Thymus (tissue), 11 donors: Measurements from ENCODE around the gene ATOH8. TPM values are rescaled to one million over a fixed set of nuclear protein-coding genes. Genes with fewer than 3 reads are reported as not detected.

Experiments
- DNase-seq, 9 donors: peaks; one replicate each; pipeline ENCODE4 v3.0.0-alpha.2; 2013; ENCODE audit warnings: low spot score in 9 of 9, low read depth in 6 of 9, missing footprints in 1 of 9
- H3K27ac ChIP-seq, 2 donors: one replicate each; pipeline ENCODE4 v1.5.1; 2013; ENCODE audit warnings: control low read depth in 1 of 2, low read depth in 1 of 2, low read length in 1 of 2, mild to moderate bottlenecking in 1 of 2, moderate library complexity in 1 of 2
- H3K27me3 ChIP-seq, 2 donors: one replicate each; pipeline ENCODE4 v1.5.1; 2013; ENCODE audit warnings: low read length in 1 of 2; ENCODE audit not compliant: control insufficient read depth in 2 of 2, insufficient read depth in 1 of 2
- H3K36me3 ChIP-seq, 2 donors: one replicate each; pipeline ENCODE4 v1.5.1; 2013; ENCODE audit warnings: low read length in 1 of 2, mild to moderate bottlenecking in 1 of 2, moderate library complexity in 1 of 2; ENCODE audit not compliant: control insufficient read depth in 2 of 2, insufficient read depth in 2 of 2
- H3K4me1 ChIP-seq, 2 donors: one replicate each; pipeline ENCODE4 v1.5.1; 2013; ENCODE audit warnings: low read length in 2 of 2; ENCODE audit not compliant: control insufficient read depth in 2 of 2, insufficient read depth in 2 of 2
- H3K4me3 ChIP-seq, 2 donors: one replicate each; pipeline ENCODE4 v1.5.1; 2013; ENCODE audit warnings: low read length in 2 of 2, control low read depth in 1 of 2, mild to moderate bottlenecking in 1 of 2
- H3K9me3 ChIP-seq, 2 donors: one replicate each; pipeline ENCODE4 v1.5.1; 2013; ENCODE audit warnings: low read length in 1 of 2, mild to moderate bottlenecking in 1 of 2; ENCODE audit not compliant: control insufficient read depth in 2 of 2, insufficient read depth in 1 of 2
- WGBS: extraction: QIAGEN DNeasy Blood & Tissue Kit; methylation state at CpG from one replicate; pipeline ENCODE4 v1.1.7; 2013; 5-methylcytosine and 5-hydroxymethylcytosine counted together
- polyA plus RNA-seq: library from polyadenylated mRNA; stranded (reverse); fragments of 200-250 nt; gene quantifications from one replicate; pipeline ENCODE4 v1.2.3, GENCODE V29; 2013
- total RNA-seq: library from RNA; stranded (reverse); fragments of 120-200 nt; gene quantifications from one replicate; pipeline ENCODE4 v1.2.4, GENCODE V29; 2013
- donor health status: healthy.

ATOH8 gene
- total and polyA plus RNA-seq, 2 donors: 2.0 to 19.1 TPM

- Histone ChIP-seq H3K4me1 (peaks cover 0 to 6% of the 10 kb centered on the region in 2 donors), H3K4me3 (no peak overlapping the region), H3K27ac (no peak overlapping the region), H3K9me3 (no peaks in the 10 kb centered on the region), H3K27me3 (peaks cover 0 to 10% of the 10 kb centered on the region in 2 donors), H3K36me3 (no peaks in the 10 kb centered on the region)
- 87% methylated on average over 2 of the region's 2 CpGs for WGBS
- DNase-seq: no peak
Observed at GRCh38 chr2:85725451-85725850, 28.3 kb upstream of the ATOH8 start.

GRCh38 chr2:85727798-85728197 lies 26.0 kb upstream of the ATOH8 start:
- no peak overlapping the region for H3K4me3 ChIP-seq
- H3K36me3 ChIP-seq: no peaks in the 10 kb centered on the region
- no peak for DNase-seq
- peaks cover 0 to 11% of the 10 kb centered on the region in 2 donors for H3K4me1 ChIP-seq
- no peak overlapping the region for H3K27ac ChIP-seq
- H3K9me3 ChIP-seq: no peaks in the 10 kb centered on the region
- 95% methylated on average over 10 of the region's 10 CpGs for whole genome bisulfite sequencing
- H3K27me3 ChIP-seq: peaks cover 0 to 10% of the 10 kb centered on the region in 2 donors

GRCh38 chr2:85728342-85728741 lies 25.4 kb upstream of the ATOH8 start:
- no peaks in the 10 kb centered on the region for H3K36me3 ChIP-seq
- no peak overlapping the region for H3K27ac ChIP-seq
- H3K9me3 ChIP-seq: no peaks in the 10 kb centered on the region
- peaks cover 0 to 10% of the 10 kb centered on the region in 2 donors for H3K27me3 ChIP-seq
- peaks cover 5 to 16% of the 10 kb centered on the region in 2 donors for H3K4me1 ChIP-seq
- H3K4me3 ChIP-seq: no peak overlapping the region
- WGBS: 82% methylated on average over 5 of the region's 5 CpGs
- no peak for DNase-seq

GRCh38 chr2:85728883-85729824 lies 24.6 kb upstream of the ATOH8 start:
- DNase-seq: peak in 7 of 9 donors; percentile 51 to 85 (median 69)
- WGBS: 41% methylated on average over 26 of the region's 26 CpGs
- Histone ChIP-seq H3K27me3 (peaks cover 0 to 10% of the 10 kb centered on the region in 2 donors), H3K4me3 (no peak overlapping the region), H3K4me1 (peaks cover 11 to 24% of the 10 kb centered on the region in 2 donors), H3K36me3 (no peaks in the 10 kb centered on the region), H3K27ac (no peak overlapping the region), H3K9me3 (no peaks in the 10 kb centered on the region)

- 95% methylated on average over 10 of the region's 10 CpGs for WGBS
- Histone ChIP-seq H3K36me3 (no peaks in the 10 kb centered on the region), H3K4me3 (no peak overlapping the region), H3K27me3 (peaks cover 0 to 10% of the 10 kb centered on the region in 2 donors), H3K27ac (no peak overlapping the region), H3K4me1 (peaks cover 11 to 25% of the 10 kb centered on the region in 2 donors), H3K9me3 (no peaks in the 10 kb centered on the region)
- DNase-seq: no peak
Observed at GRCh38 chr2:85729825-85730510, 23.8 kb upstream of the ATOH8 start.

- no peak overlapping the region for H3K4me3 ChIP-seq
- H3K4me1 ChIP-seq: peaks cover 11 to 25% of the 10 kb centered on the region in 2 donors
- no peak for DNase-seq
- WGBS: 95% methylated on average over 10 of the region's 10 CpGs
- H3K27ac ChIP-seq: no peak overlapping the region
- no peaks in the 10 kb centered on the region for H3K9me3 ChIP-seq
- peaks cover 0 to 10% of the 10 kb centered on the region in 2 donors for H3K27me3 ChIP-seq
- no peaks in the 10 kb centered on the region for H3K36me3 ChIP-seq
Observed at GRCh38 chr2:85730686-85731230, 23.0 kb upstream of the ATOH8 start.

GRCh38 chr2:85731606-85732005 lies 22.2 kb upstream of the ATOH8 start:
- H3K27ac ChIP-seq: no peak overlapping the region

GRCh38 chr2:85732467-85733120 lies 21.2 kb upstream of the ATOH8 start:
- 89% methylated on average over 2 of the region's 2 CpGs for WGBS
- Histone ChIP-seq H3K9me3 (peaks cover 0 to 3% of the 10 kb centered on the region in 2 donors), H3K27me3 (peaks cover 0 to 10% of the 10 kb centered on the region in 2 donors), H3K4me1 (peaks cover 11 to 25% of the 10 kb centered on the region in 2 donors), H3K4me3 (no peak overlapping the region), H3K27ac (no peak overlapping the region), H3K36me3 (no peaks in the 10 kb centered on the region)
- no peak for DNase-seq

More at GRCh38 chr2:85731606-85732005, 22.2 kb upstream of the ATOH8 start:
- no peak overlapping the region for H3K4me3 ChIP-seq
- peaks cover 0 to 10% of the 10 kb centered on the region in 2 donors for H3K27me3 ChIP-seq
- H3K9me3 ChIP-seq: peaks cover 0 to 2% of the 10 kb centered on the region in 2 donors
- no peak for DNase-seq
- H3K36me3 ChIP-seq: no peaks in the 10 kb centered on the region
- WGBS: 82% methylated on average over 3 of the region's 3 CpGs
- peaks cover 11 to 25% of the 10 kb centered on the region in 2 donors for H3K4me1 ChIP-seq
